Measurements from ENCODE around the gene POC1B. TPM values are rescaled to one million over a fixed set of nuclear protein-coding genes. Genes with fewer than 3 reads are reported as not detected.

POC1B gene
- total RNA-seq (ENCODE audit: low replicate concordance), result 5.0 and 9.9 TPM in 2 replicates

DNA sequence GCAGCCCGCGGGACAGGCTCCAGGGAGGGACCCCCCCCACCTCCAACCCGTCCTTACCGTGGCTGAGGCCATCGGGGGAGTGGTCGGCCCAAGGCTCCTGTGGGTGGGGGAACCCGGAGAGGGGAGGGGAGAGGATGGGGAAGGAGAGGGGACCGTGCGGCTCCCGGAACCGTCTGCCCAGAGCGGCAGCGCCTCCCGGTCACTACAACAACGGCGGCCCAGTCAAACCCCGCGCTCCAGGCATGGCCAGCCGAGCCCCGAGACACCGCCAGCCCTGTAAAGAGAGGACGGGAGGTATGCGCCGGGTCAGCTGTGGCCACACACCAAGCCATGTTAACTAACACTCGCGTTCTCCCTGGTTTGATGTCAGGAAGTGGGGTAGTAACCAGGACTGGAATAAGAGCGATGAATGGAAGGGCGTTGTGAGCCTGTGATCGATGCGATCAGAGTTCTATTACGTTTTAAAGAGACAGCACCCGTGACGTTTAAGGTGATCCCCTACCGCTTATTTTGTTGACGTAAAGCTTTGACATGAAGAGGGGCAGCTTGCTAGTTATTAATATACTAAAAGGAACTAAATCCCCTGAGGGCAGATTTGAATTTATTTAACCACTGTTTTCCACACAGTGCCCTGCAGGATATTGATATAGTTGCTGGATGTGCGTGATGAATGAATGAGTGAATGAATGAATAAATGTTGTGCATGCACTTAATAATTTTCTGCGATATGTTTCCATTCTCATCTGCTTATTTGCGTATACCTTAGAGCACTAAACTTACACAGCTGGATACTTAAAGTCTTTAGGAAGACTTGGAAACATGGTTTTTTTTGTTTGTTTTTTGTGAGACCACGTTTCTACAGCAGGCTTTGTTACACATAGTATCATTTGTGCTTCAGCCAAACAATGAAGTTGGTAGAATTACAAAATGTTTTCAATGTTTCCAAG lies at the start of gene POC1B:
Gene POC1B, minus strand, starts transcription at position 224 of the 947 bp plus-strand sequence. Its CDS starts 152 bp downstream, at position 72.

DNA sequence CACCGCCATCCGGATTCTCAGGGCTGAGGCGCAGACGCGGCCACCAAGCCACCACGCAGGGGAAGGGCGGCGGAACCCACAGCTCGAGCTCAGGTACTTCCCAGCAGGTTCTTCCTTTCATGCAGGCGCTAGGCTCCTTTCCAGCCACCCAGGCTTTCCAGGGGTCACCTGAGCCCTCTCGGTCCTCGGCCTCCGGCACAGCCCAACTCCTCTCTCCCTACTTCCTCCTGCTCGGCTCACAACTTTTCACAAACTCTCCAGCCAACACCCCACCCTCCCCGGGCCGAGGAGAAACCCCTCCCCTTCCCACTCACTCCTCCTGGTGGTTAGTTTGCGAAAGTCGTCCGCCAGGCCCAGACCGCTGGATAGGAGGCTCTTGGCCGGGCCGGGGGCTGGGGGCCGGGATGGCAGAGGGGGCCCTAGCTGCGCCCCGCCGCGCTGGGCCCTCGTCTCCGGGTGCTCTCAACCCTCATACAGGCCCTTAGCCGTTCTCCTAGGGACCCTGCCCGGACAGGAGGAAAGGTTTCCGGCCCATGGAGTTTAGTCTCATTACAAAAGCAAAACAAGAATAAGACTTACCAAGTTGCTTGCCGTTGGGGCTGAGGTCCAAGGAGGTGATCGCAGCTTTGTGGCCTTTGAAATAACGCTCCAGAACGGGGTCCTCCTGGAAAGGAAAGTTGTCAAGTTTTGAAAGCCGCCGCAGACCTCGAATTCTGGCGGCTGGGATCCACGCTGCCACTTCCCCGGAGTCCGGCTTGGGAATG lies 1.1 kb downstream of the POC1B start, which contains the start of gene GALNT4:
Gene GALNT4, minus strand, starts transcription at position 256 of the 764 bp plus-strand sequence. Its CDS starts 247 bp downstream, at position 9.

Other genes starting within 250 kb of the POC1B start
- gene DUSP6, start 173.5 kb downstream of the POC1B start, total RNA-seq (ENCODE audit: low replicate concordance), result 45.9 and 243 TPM in 2 replicates
- gene GALNT4, start 1.3 kb downstream of the POC1B start, total RNA-seq (ENCODE audit: low replicate concordance), result 6.7 and 10.0 TPM in 2 replicates
- gene ATP2B1, start 182.8 kb upstream of the POC1B start, total RNA-seq (ENCODE audit: low replicate concordance), result 22.0 and 39.3 TPM in 2 replicates